Ureter (tissue), 1 donor: ENCODE results near the gene APOL3. TPM values are rescaled to one million over a fixed set of nuclear protein-coding genes. Genes with fewer than 3 reads are reported as not detected.
"Not testable (repeated sequence)": the region's sequence is repeated elsewhere in the genome, so short reads cannot be mapped to it uniquely, and the experiment has no call there.

Experiments used
- DNase-seq: peaks from one replicate; pipeline ENCODE4 v3.0.0-alpha.2; 2020; ENCODE audit warnings: low spot score
- total RNA-seq: library from RNA; stranded (reverse); gene quantifications from one replicate; pipeline ENCODE4 v1.2.4, GENCODE V29; 2023
- donor health status: DM: yes; HTN: yes; CAD: no.

The APOL3 gene
- 47.4 TPM for total RNA-seq

DNA sequence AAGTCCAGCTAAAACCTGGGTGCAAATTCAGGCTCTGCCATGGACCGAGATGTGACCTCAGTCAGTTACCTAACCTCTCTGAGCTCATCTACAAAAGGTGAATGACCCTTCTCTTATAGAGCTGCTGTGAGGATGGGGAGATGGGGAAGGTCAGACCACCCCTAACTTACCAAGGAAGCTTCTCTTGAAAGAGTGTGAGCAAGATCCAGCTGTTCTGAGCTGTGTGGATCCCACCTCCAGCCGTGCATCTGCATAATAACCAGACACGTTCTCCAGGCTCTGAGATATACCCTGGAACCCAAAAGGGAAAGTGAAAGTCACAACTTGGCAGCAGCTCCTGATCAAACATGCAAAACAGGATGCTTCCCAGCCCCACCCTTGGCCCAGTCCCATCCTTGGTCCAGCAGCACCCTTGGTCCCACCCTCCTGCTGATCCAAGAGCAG, at the start of gene APOL3:
Gene APOL3 (minus strand): TSS at position 257 of the 444 bp plus-strand sequence. CDS start 11,700 bp downstream, outside the sequence.
- peak; percentile 84 for DNase-seq

GRCh38 chr22:36210224-36210623, 49.7 kb upstream of the APOL3 start:
- DNase-seq: no peak

DNA sequence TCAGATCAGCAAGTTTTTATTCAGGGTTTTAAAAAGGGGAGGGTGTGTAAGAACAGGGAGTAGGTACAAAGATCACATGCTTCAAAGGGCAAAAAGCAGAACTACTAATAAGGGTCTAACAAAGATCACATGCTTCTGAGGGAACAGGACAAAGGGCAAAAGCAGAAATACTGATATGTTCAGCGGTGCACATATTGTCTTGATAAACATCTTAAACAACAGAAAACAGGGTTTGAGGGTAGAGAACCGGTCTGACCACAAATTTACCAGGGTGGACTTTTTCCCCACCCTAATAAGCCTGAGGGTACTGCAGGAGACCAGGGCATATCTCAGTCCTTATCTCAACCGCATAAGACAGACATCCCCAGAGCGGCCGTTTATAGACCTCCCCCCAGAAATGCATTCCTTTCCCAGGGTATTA, 48.9 kb upstream of the APOL3 start:
- DNase-seq: not testable (repeated sequence)

GRCh38 chr22:36208914-36209313, 48.4 kb upstream of the APOL3 start:
- DNase-seq: no peak

- no peak for DNase-seq
Observed at GRCh38 chr22:36208162-36208765, 47.7 kb upstream of the APOL3 start.

- no peak for DNase-seq
Observed at GRCh38 chr22:36206255-36206654, 45.7 kb upstream of the APOL3 start.

DNA sequence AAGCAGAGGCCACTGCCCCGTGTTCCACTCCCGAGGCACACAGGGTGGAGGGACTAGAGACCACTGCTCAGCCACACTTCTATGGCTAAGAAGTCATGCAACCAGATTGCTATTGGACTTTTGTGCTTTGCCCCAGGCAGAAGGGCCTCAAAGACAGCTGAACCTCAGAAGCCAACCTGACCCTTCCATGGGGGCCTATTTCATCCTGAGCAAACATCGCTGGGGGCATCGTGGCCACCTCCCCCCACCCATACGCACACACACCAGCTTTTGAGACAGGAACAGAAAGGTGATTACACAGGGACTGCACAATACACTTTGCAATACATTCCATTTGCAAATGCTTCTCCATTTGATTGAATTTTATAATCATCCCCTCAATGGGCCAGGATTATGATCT, 45.0 kb upstream of the APOL3 start:
- not testable (repeated sequence) for DNase-seq

GRCh38 chr22:36204632-36205015, 44.1 kb upstream of the APOL3 start:
- DNase-seq: no peak

DNA sequence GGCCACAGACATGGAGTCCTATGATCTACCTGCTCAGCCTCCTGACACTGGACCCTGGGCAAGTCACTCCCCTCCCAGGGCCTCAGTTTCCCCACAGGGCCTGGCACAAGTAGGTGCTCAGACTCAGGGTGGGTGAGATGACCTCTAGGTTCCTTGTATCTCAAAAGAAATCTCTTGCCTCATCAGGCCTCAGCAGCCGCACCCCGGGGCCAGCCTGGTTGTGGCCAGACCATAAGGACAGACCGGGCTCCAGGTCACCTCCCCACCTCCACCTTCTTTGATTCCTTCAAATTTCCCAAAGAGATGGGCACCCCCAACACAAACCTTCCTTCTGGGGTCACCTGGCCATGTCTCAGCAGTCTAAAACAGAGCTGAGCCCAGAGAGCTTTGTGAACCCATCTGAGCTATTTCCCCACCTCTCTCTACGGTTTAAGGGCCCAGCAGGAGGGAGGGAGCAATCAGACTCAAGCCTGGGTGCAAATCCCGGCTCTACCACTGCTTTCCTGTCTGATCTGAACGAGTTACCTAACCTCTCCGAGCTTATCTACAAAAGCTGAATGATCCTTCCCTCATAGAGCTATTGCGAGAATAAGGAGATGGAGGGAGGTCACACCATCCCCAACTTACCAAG, 43.6 kb upstream of the APOL3 start:
- DNase-seq: no peak

GRCh38 chr22:36203441-36203840, 42.9 kb upstream of the APOL3 start:
- not testable (repeated sequence) for DNase-seq

- DNase-seq: not testable (repeated sequence)
Observed at GRCh38 chr22:36202906-36203305, 42.4 kb upstream of the APOL3 start.

GRCh38 chr22:36201630-36202319, 41.2 kb upstream of the APOL3 start, which contains the start of gene APOL4:
Gene APOL4, minus strand, starts transcription at chr22:36201809. Its CDS starts 75 bp downstream, at chr22:36201734.
- DNase-seq: peak; percentile 87

GRCh38 chr22:36201025-36201424, 40.5 kb upstream of the APOL3 start:
- not testable (repeated sequence) for DNase-seq

GRCh38 chr22:36199001-36199551, 38.5 kb upstream of the APOL3 start:
- no peak for DNase-seq

DNA sequence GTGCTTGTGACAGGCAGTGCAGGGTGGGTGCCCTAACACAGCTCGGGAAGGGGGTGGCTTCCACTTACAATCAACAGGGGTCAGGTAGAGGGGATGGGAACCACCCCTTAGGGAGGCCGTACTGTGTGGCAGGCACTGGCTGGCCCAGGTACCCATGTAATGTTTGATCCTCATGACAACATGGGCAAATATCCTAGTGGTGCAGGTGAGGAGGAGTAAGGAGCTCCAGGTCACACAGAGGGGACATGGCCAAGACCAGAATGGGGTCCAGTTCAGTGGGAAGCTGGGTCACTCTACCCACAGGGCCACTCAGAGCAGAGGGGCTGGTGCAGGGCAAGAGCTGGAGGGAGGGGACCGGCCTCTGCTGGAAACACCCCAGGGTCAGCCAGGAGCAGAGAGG, 38.0 kb upstream of the APOL3 start:
- DNase-seq: no peak

DNA sequence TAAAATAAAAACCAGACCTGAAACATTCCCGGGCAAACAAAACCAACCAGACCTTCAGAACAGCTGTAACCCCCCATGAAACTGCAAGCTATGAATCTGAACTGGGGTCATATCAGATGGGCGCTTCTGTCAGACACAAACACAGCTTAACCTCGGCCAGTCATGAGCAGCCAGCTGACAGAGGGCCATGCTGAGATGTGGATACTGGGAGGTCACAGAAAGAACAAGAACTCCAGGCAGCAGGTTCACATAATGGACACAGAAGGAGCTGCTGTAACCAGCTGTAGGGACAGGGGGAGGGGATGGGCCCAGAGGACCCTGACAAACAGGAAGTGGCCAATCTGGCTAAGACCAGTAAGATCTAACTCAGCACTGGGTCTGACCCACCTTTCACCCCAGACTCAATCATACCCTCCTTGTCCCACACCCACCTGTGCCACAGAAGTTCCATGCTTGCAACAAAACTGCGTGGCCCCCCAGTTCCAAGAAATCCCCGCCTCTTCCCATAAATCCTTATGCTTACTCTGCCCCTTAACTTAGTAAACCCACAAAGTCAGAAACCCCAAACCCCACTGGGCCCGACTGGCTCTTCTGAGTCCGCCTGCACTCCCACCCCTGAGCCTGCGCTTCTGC, 37.1 kb upstream of the APOL3 start:
- DNase-seq: no peak

- DNase-seq: no peak
Observed at GRCh38 chr22:36197065-36197440, 36.5 kb upstream of the APOL3 start.

GRCh38 chr22:36196254-36197064, 35.9 kb upstream of the APOL3 start:
- DNase-seq: no peak

- peak; percentile 68 for DNase-seq
Observed at GRCh38 chr22:36194971-36195370, 34.4 kb upstream of the APOL3 start.

- no peak for DNase-seq
Observed at GRCh38 chr22:36194385-36194784, 33.8 kb upstream of the APOL3 start.

DNA sequence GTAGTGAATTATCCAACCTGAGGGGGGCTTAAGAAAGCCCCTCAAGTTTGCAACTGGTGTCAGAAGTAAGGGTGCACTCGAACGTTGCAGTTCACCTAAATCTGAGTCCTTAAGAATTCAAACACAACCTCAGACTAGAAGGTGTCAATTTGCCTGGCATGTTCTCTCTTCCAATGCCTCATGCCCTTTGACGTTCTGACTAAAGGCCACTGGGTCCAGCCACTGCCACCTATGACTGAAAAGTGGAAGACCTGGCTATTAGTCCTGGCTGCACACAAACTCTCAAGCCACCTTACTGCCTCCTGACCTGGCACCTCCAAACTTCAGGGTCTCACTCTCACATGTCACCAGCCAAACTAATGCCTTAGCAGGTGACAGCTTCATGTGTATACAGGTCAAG, 33.0 kb upstream of the APOL3 start:
- DNase-seq: no peak
